Measurements from ENCODE around the gene RNF227.
A peak's percentile ranks its signal among the peaks of the same experiment; 100 is the strongest.

RNF227 gene

GRCh38 chr17:7881276-7882054, 34.6 kb downstream of the RNF227 start:
- peak overlapping the region; percentile 92 for H3K4me2 ChIP-seq (ENCODE audit: low read depth, low read length, poor library complexity, severe bottlenecking)
- H3F3A ChIP-seq (ENCODE audit: low read depth) = peaks cover 15% of the 10 kb centered on the region
- H3K36me3 ChIP-seq (ENCODE audit: insufficient read depth, low read length) = no peaks in the 10 kb centered on the region
- H3K9ac ChIP-seq (ENCODE audit: low read depth, low read length, poor library complexity, severe bottlenecking) = peak overlapping the region; percentile 86
- no peaks in the 10 kb centered on the region for H3K27me3 ChIP-seq (ENCODE audit: insufficient read depth, low read length, poor library complexity, severe bottlenecking)
- no peak for TF ChIP-seq EZH2phosphoT487 (IDR thresholded peaks at IDR 0.05; ENCODE audit: borderline replicate concordance)
- no peak for TF ChIP-seq CTCF (conservative IDR thresholded peaks at IDR 0.05; ENCODE audit: low read length)
- peaks cover 65% of the 10 kb centered on the region for H3K79me2 ChIP-seq (ENCODE audit: insufficient read depth, low read length)
- H2AFZ ChIP-seq (ENCODE audit: low read length) = no peak overlapping the region
- no peaks in the 10 kb centered on the region for H4K20me1 ChIP-seq (ENCODE audit: insufficient read depth, low read length, poor library complexity, severe bottlenecking)
- H3K4me1 ChIP-seq (ENCODE audit: insufficient read depth, low read length, poor library complexity, severe bottlenecking) = peaks cover 62% of the 10 kb centered on the region
- H3K9me2 ChIP-seq (replicated peaks; ENCODE audit: low read depth, low read length) = no peaks in the 10 kb centered on the region
- H3K4me3 ChIP-seq (ENCODE audit: low read length, poor library complexity, severe bottlenecking) = peak overlapping the region; percentile 74
- no peaks in the 10 kb centered on the region for H3K9me3 ChIP-seq (ENCODE audit: insufficient read depth, low read depth, low read length)

- H2AFZ ChIP-seq (ENCODE audit: low read length) = no peak overlapping the region
- no peaks in the 10 kb centered on the region for H3K27me3 ChIP-seq (ENCODE audit: insufficient read depth, low read length, poor library complexity, severe bottlenecking)
- H3K4me3 ChIP-seq (ENCODE audit: low read length, poor library complexity, severe bottlenecking) = peak overlapping the region; percentile 74
- TF ChIP-seq EZH2phosphoT487 (IDR thresholded peaks at IDR 0.05; ENCODE audit: borderline replicate concordance) (no peak), CTCF (conservative IDR thresholded peaks at IDR 0.05; ENCODE audit: low read length) (no peak)
- no peaks in the 10 kb centered on the region for H3K9me3 ChIP-seq (ENCODE audit: insufficient read depth, low read depth, low read length)
- peak overlapping the region; percentile 86 for H3K9ac ChIP-seq (ENCODE audit: low read depth, low read length, poor library complexity, severe bottlenecking)
- no peaks in the 10 kb centered on the region for H4K20me1 ChIP-seq (ENCODE audit: insufficient read depth, low read length, poor library complexity, severe bottlenecking)
- peak overlapping the region; percentile 92 for H3K4me2 ChIP-seq (ENCODE audit: low read depth, low read length, poor library complexity, severe bottlenecking)
- H3K36me3 ChIP-seq (ENCODE audit: insufficient read depth, low read length) = no peaks in the 10 kb centered on the region
- H3K79me2 ChIP-seq (ENCODE audit: insufficient read depth, low read length) = peaks cover 53% of the 10 kb centered on the region
- peaks cover 66% of the 10 kb centered on the region for H3K4me1 ChIP-seq (ENCODE audit: insufficient read depth, low read length, poor library complexity, severe bottlenecking)
- H3F3A ChIP-seq (ENCODE audit: low read depth) = peaks cover 10% of the 10 kb centered on the region; the same call in 1 of the 2 replicates
- no peaks in the 10 kb centered on the region for H3K9me2 ChIP-seq (replicated peaks; ENCODE audit: low read depth, low read length)
Measured at GRCh38 chr17:7880076-7880868, 35.8 kb downstream of the RNF227 start.

- peaks cover 10% of the 10 kb centered on the region; the same call in 1 of the 2 replicates for H3F3A ChIP-seq (ENCODE audit: low read depth)
- no peak overlapping the region for H2AFZ ChIP-seq (ENCODE audit: low read length)
- H3K4me3 ChIP-seq (ENCODE audit: low read length, poor library complexity, severe bottlenecking) = no peak overlapping the region
- H4K20me1 ChIP-seq (ENCODE audit: insufficient read depth, low read length, poor library complexity, severe bottlenecking) = no peaks in the 10 kb centered on the region
- H3K27me3 ChIP-seq (ENCODE audit: insufficient read depth, low read length, poor library complexity, severe bottlenecking) = no peaks in the 10 kb centered on the region
- H3K9me2 ChIP-seq (replicated peaks; ENCODE audit: low read depth, low read length) = no peaks in the 10 kb centered on the region
- peaks cover 58% of the 10 kb centered on the region for H3K4me1 ChIP-seq (ENCODE audit: insufficient read depth, low read length, poor library complexity, severe bottlenecking)
- H3K79me2 ChIP-seq (ENCODE audit: insufficient read depth, low read length) = peaks cover 42% of the 10 kb centered on the region
- no peaks in the 10 kb centered on the region for H3K9me3 ChIP-seq (ENCODE audit: insufficient read depth, low read depth, low read length)
- TF ChIP-seq CTCF (conservative IDR thresholded peaks at IDR 0.05; ENCODE audit: low read length) = no peak
- no peak for TF ChIP-seq EZH2phosphoT487 (IDR thresholded peaks at IDR 0.05; ENCODE audit: borderline replicate concordance)
- peaks cover 3% of the 10 kb centered on the region; the same call in 1 of the 2 replicates for H3K36me3 ChIP-seq (ENCODE audit: insufficient read depth, low read length)
- no peak overlapping the region for H3K9ac ChIP-seq (ENCODE audit: low read depth, low read length, poor library complexity, severe bottlenecking)
- H3K4me2 ChIP-seq (ENCODE audit: low read depth, low read length, poor library complexity, severe bottlenecking) = no peak overlapping the region
Measured at GRCh38 chr17:7878234-7878633, 37.9 kb downstream of the RNF227 start.
